Activated CD4-positive, alpha-beta T cell treated with anti-CD3 and anti-CD28 coated beads, Interleukin-2, amount 50 U/mL, for 4 hours (primary cell): ENCODE data around the gene ITGA2.
"Not testable (repeated sequence)": the region's sequence is repeated elsewhere in the genome, so short reads cannot be mapped to it uniquely, and the experiment has no call there.

Experiments
- DNase-seq, 2 experiments: peaks; one replicate each; pipeline ENCODE4 v3.0.0-alpha.2; 2020

Gene ITGA2

GRCh38 chr5:53109443-53110127, 120.4 kb downstream of the ITGA2 start, which contains the start of gene MOCS2:
Gene MOCS2, minus strand, starts transcription at chr5:53109757. Its CDS starts 2,583 bp downstream, at chr5:53107174.
- DNase-seq, result peak; percentile 84 to 87

GRCh38 chr5:53110156-53110555, 121.0 kb downstream of the ITGA2 start:
- DNase-seq, result no peak

GRCh38 chr5:53111139-53111538, 122.0 kb downstream of the ITGA2 start:
- DNase-seq, result no peak

- not testable (repeated sequence) for DNase-seq
Measured at GRCh38 chr5:53112307-53112706, 123.2 kb downstream of the ITGA2 start.

GRCh38 chr5:53112909-53113308, 123.8 kb downstream of the ITGA2 start:
- no peak for DNase-seq

- no peak for DNase-seq
Measured at GRCh38 chr5:53113947-53114346, 124.8 kb downstream of the ITGA2 start.

GRCh38 chr5:53114988-53115387, 125.8 kb downstream of the ITGA2 start:
- DNase-seq, result no peak

GRCh38 chr5:53116597-53116996, 127.4 kb downstream of the ITGA2 start:
- no peak for DNase-seq

- no peak for DNase-seq
Measured at GRCh38 chr5:53118879-53119278, 129.7 kb downstream of the ITGA2 start.

GRCh38 chr5:53120165-53120564, 131.0 kb downstream of the ITGA2 start:
- no peak for DNase-seq

- no peak for DNase-seq
Measured at GRCh38 chr5:53123702-53124101, 134.6 kb downstream of the ITGA2 start.

GRCh38 chr5:53126521-53126920, 137.4 kb downstream of the ITGA2 start:
- DNase-seq, result no peak

- no peak for DNase-seq
Measured at GRCh38 chr5:53127107-53127506, 138.0 kb downstream of the ITGA2 start.

- DNase-seq, result no peak
Measured at GRCh38 chr5:53128481-53128880, 139.3 kb downstream of the ITGA2 start.

GRCh38 chr5:53130266-53130665, 141.1 kb downstream of the ITGA2 start:
- no peak for DNase-seq

- no peak for DNase-seq
Measured at GRCh38 chr5:53133020-53133419, 143.9 kb downstream of the ITGA2 start.
